H1 (cell line): ENCODE data around the gene SHISA7.
A peak's percentile ranks its signal among the peaks of the same experiment; 100 is the strongest.

Experiments used
- ASH2L ChIP-seq: fragments of 200-600, 300-600 bp; sonication (generic); IDR thresholded peaks from one replicate; pipeline ENCODE4 v1.7.1; 2017; ENCODE audit warnings: low read length
- CBX5 ChIP-seq: fragments of 300-800, 300-1000 bp; sonication (generic); IDR thresholded peaks from 2 replicates; pipeline ENCODE4 v1.7.1; 2016; ENCODE audit warnings: antibody characterized with exemption, low read length, low read depth
- EP300 ChIP-seq, 2 experiments: IDR thresholded peaks; 1 replicate in 1 of 2; 2 replicates in 1 of 2; pipeline ENCODE4 v1.6.1; 2011 to 2012; ENCODE audit warnings: low read depth in 2 of 2, low read length in 2 of 2, mild to moderate bottlenecking in 2 of 2, borderline replicate concordance in 1 of 2, inconsistent platforms in 1 of 2, moderate library complexity in 1 of 2
- KDM1A ChIP-seq: fragments of 200-600, 300-600 bp; sonication (generic); IDR thresholded peaks from 2 replicates; pipeline ENCODE4 v1.7.1; 2016; ENCODE audit warnings: mild to moderate bottlenecking, low read length, borderline replicate concordance
- POLR2AphosphoS5 ChIP-seq: IDR thresholded peaks from 2 replicates; pipeline ENCODE4 v1.6.1; 2011; ENCODE audit warnings: low read depth, low read length
- RFX5 ChIP-seq: IDR thresholded peaks from 2 replicates; pipeline ENCODE4 v1.6.1; 2011; ENCODE audit warnings: low read depth, low read length, improper control_type of control experiment, borderline replicate concordance
- SIN3A ChIP-seq, 2 experiments: IDR thresholded peaks in 1 of 2; conservative IDR thresholded peaks in 1 of 2; 2 replicates each; pipeline ENCODE4 v1.6.1; 2011 to 2012; ENCODE audit warnings: low read length in 2 of 2, improper control_type of control experiment in 1 of 2, low read depth in 1 of 2, mild to moderate bottlenecking in 1 of 2
- TF ChIP-seq, protein P1 (sequence below), 3 experiments: IDR thresholded peaks; 1 replicate in 2 of 3; 2 replicates in 1 of 3; pipeline versions ENCODE4 v1.5.1 to v1.6.1; 2011; ENCODE audit warnings: low read length in 3 of 3, mild to moderate bottlenecking in 3 of 3, inconsistent platforms in 2 of 3, low read depth in 1 of 3, moderate library complexity in 1 of 3; ENCODE audit not compliant: insufficient read depth in 1 of 3; ENCODE audit errors: control extremely low read depth in 1 of 3

DNA sequence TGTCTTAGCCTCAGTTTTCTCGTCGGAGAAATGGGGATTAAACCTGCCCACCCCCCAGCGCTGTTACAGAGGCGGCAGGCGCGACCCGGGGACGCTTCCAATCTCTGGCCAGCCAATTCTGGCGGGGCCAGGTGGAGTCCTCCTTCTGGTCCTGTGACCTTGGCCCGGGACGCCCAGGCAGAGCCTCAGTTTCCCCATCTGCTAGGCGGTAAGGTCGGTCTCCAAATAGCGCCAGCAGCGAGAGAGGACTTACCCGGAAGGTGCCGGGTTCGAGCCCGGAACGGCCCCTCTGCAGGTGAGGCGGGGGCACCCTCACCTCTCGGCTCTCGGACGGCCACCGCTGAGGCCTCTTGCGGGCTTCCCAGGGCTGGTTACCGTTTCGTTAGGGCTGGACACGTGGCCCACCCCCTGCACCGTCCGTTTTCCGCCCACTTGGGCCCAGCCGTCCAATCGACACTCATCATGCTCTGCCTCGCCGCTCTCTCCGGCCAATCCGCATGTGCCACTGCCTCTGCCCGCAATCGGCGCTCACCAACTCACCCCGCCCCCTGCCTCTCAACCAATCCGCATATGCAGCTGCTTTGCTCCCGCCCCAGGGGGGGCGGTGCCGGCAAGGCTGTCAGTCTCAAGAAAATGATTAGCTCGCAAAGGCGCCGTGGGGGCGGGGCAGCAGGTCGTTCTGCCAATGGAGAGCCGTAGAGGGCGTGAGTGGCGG lies 18.3 kb upstream of the SHISA7 start, which contains the start of gene ISOC2:
- no peak for TF ChIP-seq CBX5
- no peak for TF ChIP-seq EP300 (IDR thresholded peaks at IDR 0.05; ENCODE audit: borderline replicate concordance in 1 of 2, low read depth in 2 of 2, low read length in 2 of 2)
- peak; percentile 69 for TF ChIP-seq POLR2AphosphoS5
- TF ChIP-seq KDM1A = peak; percentile 100
- TF ChIP-seq, protein P1, sequence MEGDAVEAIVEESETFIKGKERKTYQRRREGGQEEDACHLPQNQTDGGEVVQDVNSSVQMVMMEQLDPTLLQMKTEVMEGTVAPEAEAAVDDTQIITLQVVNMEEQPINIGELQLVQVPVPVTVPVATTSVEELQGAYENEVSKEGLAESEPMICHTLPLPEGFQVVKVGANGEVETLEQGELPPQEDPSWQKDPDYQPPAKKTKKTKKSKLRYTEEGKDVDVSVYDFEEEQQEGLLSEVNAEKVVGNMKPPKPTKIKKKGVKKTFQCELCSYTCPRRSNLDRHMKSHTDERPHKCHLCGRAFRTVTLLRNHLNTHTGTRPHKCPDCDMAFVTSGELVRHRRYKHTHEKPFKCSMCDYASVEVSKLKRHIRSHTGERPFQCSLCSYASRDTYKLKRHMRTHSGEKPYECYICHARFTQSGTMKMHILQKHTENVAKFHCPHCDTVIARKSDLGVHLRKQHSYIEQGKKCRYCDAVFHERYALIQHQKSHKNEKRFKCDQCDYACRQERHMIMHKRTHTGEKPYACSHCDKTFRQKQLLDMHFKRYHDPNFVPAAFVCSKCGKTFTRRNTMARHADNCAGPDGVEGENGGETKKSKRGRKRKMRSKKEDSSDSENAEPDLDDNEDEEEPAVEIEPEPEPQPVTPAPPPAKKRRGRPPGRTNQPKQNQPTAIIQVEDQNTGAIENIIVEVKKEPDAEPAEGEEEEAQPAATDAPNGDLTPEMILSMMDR (IDR thresholded peaks at IDR 0.05; ENCODE audit: control extremely low read depth in 1 of 3, insufficient read depth in 1 of 3, low read depth in 1 of 3, low read length in 3 of 3) = no peak
- no peak for TF ChIP-seq SIN3A (conservative IDR thresholded peaks at IDR 0.05 in 1 of 2, IDR thresholded peaks at IDR 0.05 in 1 of 2; ENCODE audit: low read depth in 1 of 2, low read length in 2 of 2)
- no peak for TF ChIP-seq RFX5
- TF ChIP-seq ASH2L = peak; percentile 92
